MM.1S (cell line): ENCODE data around the gene NAALADL2.

ENCODE experiments used
- DNase-seq: peaks from one replicate; pipeline ENCODE4 v3.0.0-alpha.2; 2015
- H2AFZ ChIP-seq: fragments of 300-600 bp; sonication (generic); 2 replicates; pipeline ENCODE4 v1.6.0; 2016; ENCODE audit warnings: antibody characterized with exemption, low read length
- H3F3A ChIP-seq: fragments of 300-600 bp; sonication (generic); 2 replicates; pipeline ENCODE4 v1.6.1; 2016; ENCODE audit warnings: mild to moderate bottlenecking, antibody characterized with exemption, low read length, moderate library complexity, mixed read lengths; ENCODE audit not compliant: insufficient read depth
- H3K27ac ChIP-seq: fragments of 300-600 bp; sonication (generic); 2 replicates; pipeline ENCODE4 v1.5.1; 2016; ENCODE audit warnings: mild to moderate bottlenecking, low read length
- H3K27me3 ChIP-seq: fragments of 300-600 bp; sonication (generic); replicated peaks from 2 replicates; pipeline ENCODE4 v1.6.0; 2016; ENCODE audit warnings: low read length; ENCODE audit not compliant: insufficient read depth
- H3K36me3 ChIP-seq: fragments of 300-600 bp; sonication (generic); replicated peaks from 2 replicates; pipeline ENCODE4 v1.6.1; 2016; ENCODE audit warnings: mild to moderate bottlenecking, low read length, mixed read lengths; ENCODE audit not compliant: insufficient read depth
- H3K4me1 ChIP-seq: fragments of 300-600 bp; sonication (generic); 2 replicates; pipeline ENCODE4 v1.6.1; 2016; ENCODE audit warnings: low read length, mixed read lengths
- H3K4me2 ChIP-seq: fragments of 300-600 bp; sonication (generic); 2 replicates; pipeline ENCODE4 v1.6.0; 2016; ENCODE audit warnings: low read depth, low read length
- H3K4me3 ChIP-seq: fragments of 300-600 bp; sonication (generic); 2 replicates; pipeline ENCODE4 v1.5.1; 2016; ENCODE audit warnings: low read length, mixed read lengths
- H3K79me2 ChIP-seq: fragments of 300-600 bp; sonication (generic); 2 replicates; pipeline ENCODE4 v1.6.1; 2016; ENCODE audit warnings: mixed run types, low read length, mixed read lengths
- H3K9ac ChIP-seq: fragments of 300-600 bp; sonication (generic); 2 replicates; pipeline ENCODE4 v1.6.1; 2016; ENCODE audit warnings: low read length, mixed read lengths
- H3K9me2 ChIP-seq: fragments of 300-600 bp; sonication (generic); replicated peaks from 2 replicates; pipeline ENCODE4 v1.6.1; 2016; ENCODE audit warnings: mild to moderate bottlenecking, low read length, mixed read lengths; ENCODE audit not compliant: insufficient read depth
- H3K9me3 ChIP-seq: fragments of 300-600 bp; sonication (generic); replicated peaks from 2 replicates; pipeline ENCODE4 v1.6.1; 2016; ENCODE audit warnings: mild to moderate bottlenecking, low read length, mixed read lengths; ENCODE audit not compliant: insufficient read depth
- H4K20me1 ChIP-seq: fragments of 300-600 bp; sonication (generic); 2 replicates; pipeline ENCODE4 v1.6.1; 2016; ENCODE audit warnings: mild to moderate bottlenecking, low read length, moderate library complexity, mixed read lengths; ENCODE audit not compliant: insufficient read depth
- CTCF ChIP-seq: fragments of 300-600 bp; sonication (generic); IDR thresholded peaks from 2 replicates; pipeline ENCODE4 v1.5.1; 2016; ENCODE audit warnings: antibody characterized with exemption, low read length, mixed read lengths
- EZH2 ChIP-seq: fragments of 300-600 bp; sonication (generic); optimal IDR thresholded peaks from 2 replicates; pipeline ENCODE3; 2017; ENCODE audit warnings: low read depth, mild to moderate bottlenecking, antibody characterized with exemption, low read length, mixed read lengths
- EZH2phosphoT487 ChIP-seq: fragments of 300-600 bp; sonication (generic); IDR thresholded peaks from 2 replicates; pipeline ENCODE4 v1.6.1; 2018; ENCODE audit warnings: antibody characterized with exemption, low read length

Gene NAALADL2

GRCh38 chr3:175288621-175289020 lies 429.5 kb downstream of the NAALADL2 start:
- no peak overlapping the region for H2AFZ ChIP-seq

GRCh38 chr3:175294793-175295192 lies 435.7 kb downstream of the NAALADL2 start:
- H3K9me3 ChIP-seq, result no peaks in the 10 kb centered on the region
- H2AFZ ChIP-seq, result no peak overlapping the region
- TF ChIP-seq EZH2phosphoT487, result no peak
- H3K9me2 ChIP-seq, result no peaks in the 10 kb centered on the region
- H3K27me3 ChIP-seq, result no peaks in the 10 kb centered on the region
- no peak overlapping the region for H3K4me2 ChIP-seq
- no peak overlapping the region for H3K9ac ChIP-seq
- no peak for DNase-seq
- H3K36me3 ChIP-seq, result no peaks in the 10 kb centered on the region
- H3K27ac ChIP-seq, result no peak overlapping the region
- H3K4me3 ChIP-seq, result no peak overlapping the region
- no peaks in the 10 kb centered on the region for H3F3A ChIP-seq
- no peaks in the 10 kb centered on the region for H3K79me2 ChIP-seq
- H4K20me1 ChIP-seq, result no peaks in the 10 kb centered on the region
- no peaks in the 10 kb centered on the region for H3K4me1 ChIP-seq

More at GRCh38 chr3:175288621-175289020, 429.5 kb downstream of the NAALADL2 start:
- Histone ChIP-seq H3K4me1 (0 out of 2 replicates have a peak, but pooled peaks cover 4% of the 10 kb centered on the region), H3K27me3 (no peaks in the 10 kb centered on the region), H3K9me3 (no peaks in the 10 kb centered on the region), H3K9me2 (no peaks in the 10 kb centered on the region), H3F3A (no peaks in the 10 kb centered on the region), H3K4me2 (no peak overlapping the region), H3K4me3 (no peak overlapping the region), H3K9ac (no peak overlapping the region), H3K79me2 (no peaks in the 10 kb centered on the region), H3K36me3 (no peaks in the 10 kb centered on the region), H4K20me1 (no peaks in the 10 kb centered on the region), H3K27ac (no peak overlapping the region)
- DNase-seq, result no peak
- TF ChIP-seq EZH2phosphoT487 (no peak), EZH2 (no peak), CTCF (no peak)

GRCh38 chr3:175295248-175296130 lies 436.4 kb downstream of the NAALADL2 start:
- H3K36me3 ChIP-seq, result no peaks in the 10 kb centered on the region
- TF ChIP-seq EZH2phosphoT487, result no peak
- no peak for TF ChIP-seq CTCF
- no peak for TF ChIP-seq EZH2
- H3K27ac ChIP-seq, result no peak overlapping the region
- H3K27me3 ChIP-seq, result no peaks in the 10 kb centered on the region
- no peak overlapping the region for H3K9ac ChIP-seq
- no peak overlapping the region for H3K4me2 ChIP-seq
- no peaks in the 10 kb centered on the region for H3F3A ChIP-seq
- H4K20me1 ChIP-seq, result no peaks in the 10 kb centered on the region
- H2AFZ ChIP-seq, result no peak overlapping the region
- H3K79me2 ChIP-seq, result no peaks in the 10 kb centered on the region
- no peaks in the 10 kb centered on the region for H3K9me3 ChIP-seq
- no peaks in the 10 kb centered on the region for H3K4me1 ChIP-seq
- no peaks in the 10 kb centered on the region for H3K9me2 ChIP-seq
- DNase-seq, result no peak
- no peak overlapping the region for H3K4me3 ChIP-seq

- no peak for TF ChIP-seq EZH2phosphoT487
- TF ChIP-seq CTCF, result no peak
- no peak for TF ChIP-seq EZH2
- Histone ChIP-seq H3K27ac (no peak overlapping the region), H3K9ac (no peak overlapping the region)
Observed at GRCh38 chr3:175297216-175297615, 438.1 kb downstream of the NAALADL2 start.

More at GRCh38 chr3:175297216-175297615, 438.1 kb downstream of the NAALADL2 start:
- DNase-seq, result no peak
- Histone ChIP-seq H3K4me3 (no peak overlapping the region), H3K4me1 (no peaks in the 10 kb centered on the region), H3K9me3 (no peaks in the 10 kb centered on the region), H3F3A (no peaks in the 10 kb centered on the region), H3K9me2 (no peaks in the 10 kb centered on the region), H3K36me3 (no peaks in the 10 kb centered on the region), H3K27me3 (no peaks in the 10 kb centered on the region), H2AFZ (no peak overlapping the region), H3K4me2 (no peak overlapping the region), H4K20me1 (no peaks in the 10 kb centered on the region), H3K79me2 (no peaks in the 10 kb centered on the region)
